HepG2 (cell line): Measurements from ENCODE around the gene NIPAL1.

Experiments
- BCL6 ChIP-seq: IDR thresholded peaks from 2 replicates; pipeline ENCODE4 v1.6.1; 2016; ENCODE audit warnings: missing genetic modification reagents, missing compliant biosample characterization
- ELF4 ChIP-seq: sonication (generic); formaldehyde crosslinking; IDR thresholded peaks from 2 replicates; pipeline ENCODE4 v1.5.0; 2020; ENCODE audit warnings: missing genetic modification reagents, mild to moderate bottlenecking, moderate library complexity, borderline replicate concordance
- EP300 ChIP-seq, 3 experiments: sonication (generic) in 1 of 3; formaldehyde crosslinking in 1 of 3; IDR thresholded peaks; 2 replicates each; pipeline versions ENCODE4 v1.5.1 to v1.6.1; 2011 to 2020; ENCODE audit warnings: low read depth in 2 of 3, low read length in 2 of 3, borderline replicate concordance in 1 of 3, improper control_type of control experiment in 1 of 3, mild to moderate bottlenecking in 1 of 3, missing genetic modification reagents in 1 of 3, moderate library complexity in 1 of 3
- NCOA5 ChIP-seq: sonication (generic); formaldehyde crosslinking; IDR thresholded peaks from 2 replicates; pipeline ENCODE4 v1.4.0; 2020; ENCODE audit warnings: missing genetic modification reagents
- NFRKB ChIP-seq: fragments of 450-650 bp; IDR thresholded peaks from 2 replicates; pipeline ENCODE4 v1.6.1; 2017
- RAD21 ChIP-seq: fragments of 450-650 bp; formaldehyde crosslinking; IDR thresholded peaks from 2 replicates; pipeline ENCODE4 v1.5.0; 2020; ENCODE audit warnings: mild to moderate bottlenecking
- SP1 ChIP-seq, 2 experiments: fragments of 450-650 bp in 1 of 2; sonication (generic) in 1 of 2; formaldehyde crosslinking in 1 of 2; IDR thresholded peaks; 2 replicates each; pipeline versions ENCODE4 v1.4.0 to v1.6.1; 2016 to 2020; ENCODE audit warnings: missing genetic modification reagents in 1 of 2
- ZC3H4 ChIP-seq: sonication (generic); formaldehyde crosslinking; IDR thresholded peaks from 2 replicates; pipeline ENCODE4 v1.4.0; 2020; ENCODE audit warnings: missing genetic modification reagents, borderline replicate concordance
- TF ChIP-seq, protein P1 (sequence below): sonication (generic); formaldehyde crosslinking; IDR thresholded peaks from 2 replicates; pipeline ENCODE4 v1.4.0; 2020; ENCODE audit warnings: mild to moderate bottlenecking, missing genetic modification reagents
- TF ChIP-seq, protein P2 (sequence below), 2 experiments: sonication (generic) in 1 of 2; formaldehyde crosslinking in 1 of 2; IDR thresholded peaks; 2 replicates each; pipeline versions ENCODE4 v1.4.0 to v1.6.1; 2018 to 2020; ENCODE audit warnings: missing genetic modification reagents in 2 of 2, borderline replicate concordance in 1 of 2, low read depth in 1 of 2, mild to moderate bottlenecking in 1 of 2, missing biosample characterization in 1 of 2
- TF ChIP-seq, protein P3 (sequence below): sonication (generic); formaldehyde crosslinking; conservative IDR thresholded peaks from 2 replicates; pipeline ENCODE4 v1.4.0; 2020; ENCODE audit warnings: missing genetic modification reagents
- TF ChIP-seq, protein P4 (sequence below), 2 experiments: IDR thresholded peaks; 2 replicates each; pipeline ENCODE4 v1.6.1; 2011 to 2012; ENCODE audit warnings: low read length in 2 of 2, borderline replicate concordance in 1 of 2, low read depth in 1 of 2, mild to moderate bottlenecking in 1 of 2, moderate library complexity in 1 of 2

DNA sequence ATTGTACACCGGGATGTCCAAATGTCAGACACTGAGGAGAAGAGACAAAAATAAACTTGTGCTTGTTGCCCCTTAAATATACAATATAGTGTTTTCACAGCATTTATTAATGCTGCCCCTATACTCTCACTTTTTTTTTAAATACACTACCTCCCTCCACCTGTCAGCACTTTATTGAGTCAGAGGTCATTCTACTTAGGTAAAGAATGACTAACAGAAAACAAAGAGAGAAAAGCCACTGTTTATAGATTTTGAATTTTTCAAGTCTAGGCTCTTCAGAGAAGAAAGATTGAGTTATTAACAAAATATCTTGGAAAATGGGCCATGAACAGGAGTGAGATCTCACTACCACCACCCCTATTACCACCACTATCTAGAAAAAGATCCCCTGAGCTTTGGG is 58.1 kb downstream of the NIPAL1 start:
- no peak for TF ChIP-seq NFRKB
- TF ChIP-seq RAD21 (CRISPR knock-in tag), result no peak
- TF ChIP-seq, protein P1, sequence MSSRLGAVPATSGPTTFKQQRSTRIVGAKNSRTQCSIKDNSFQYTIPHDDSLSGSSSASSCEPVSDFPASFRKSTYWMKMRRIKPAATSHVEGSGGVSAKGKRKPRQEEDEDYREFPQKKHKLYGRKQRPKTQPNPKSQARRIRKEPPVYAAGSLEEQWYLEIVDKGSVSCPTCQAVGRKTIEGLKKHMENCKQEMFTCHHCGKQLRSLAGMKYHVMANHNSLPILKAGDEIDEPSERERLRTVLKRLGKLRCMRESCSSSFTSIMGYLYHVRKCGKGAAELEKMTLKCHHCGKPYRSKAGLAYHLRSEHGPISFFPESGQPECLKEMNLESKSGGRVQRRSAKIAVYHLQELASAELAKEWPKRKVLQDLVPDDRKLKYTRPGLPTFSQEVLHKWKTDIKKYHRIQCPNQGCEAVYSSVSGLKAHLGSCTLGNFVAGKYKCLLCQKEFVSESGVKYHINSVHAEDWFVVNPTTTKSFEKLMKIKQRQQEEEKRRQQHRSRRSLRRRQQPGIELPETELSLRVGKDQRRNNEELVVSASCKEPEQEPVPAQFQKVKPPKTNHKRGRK (CRISPR knock-in tag), result no peak
- TF ChIP-seq SP1 (IDR thresholded peaks at IDR 0.05), result no peak
- TF ChIP-seq SP1 (CRISPR knock-in tag; IDR thresholded peaks at IDR 0.05), result no peak
- no peak for TF ChIP-seq EP300 (IDR thresholded peaks at IDR 0.05; ENCODE audit: low read depth in 2 of 2, low read length in 2 of 2)
- TF ChIP-seq EP300 (CRISPR knock-in tag; IDR thresholded peaks at IDR 0.05; ENCODE audit: borderline replicate concordance), result no peak
- TF ChIP-seq ZC3H4 (CRISPR knock-in tag), result no peak
- TF ChIP-seq, protein P2, sequence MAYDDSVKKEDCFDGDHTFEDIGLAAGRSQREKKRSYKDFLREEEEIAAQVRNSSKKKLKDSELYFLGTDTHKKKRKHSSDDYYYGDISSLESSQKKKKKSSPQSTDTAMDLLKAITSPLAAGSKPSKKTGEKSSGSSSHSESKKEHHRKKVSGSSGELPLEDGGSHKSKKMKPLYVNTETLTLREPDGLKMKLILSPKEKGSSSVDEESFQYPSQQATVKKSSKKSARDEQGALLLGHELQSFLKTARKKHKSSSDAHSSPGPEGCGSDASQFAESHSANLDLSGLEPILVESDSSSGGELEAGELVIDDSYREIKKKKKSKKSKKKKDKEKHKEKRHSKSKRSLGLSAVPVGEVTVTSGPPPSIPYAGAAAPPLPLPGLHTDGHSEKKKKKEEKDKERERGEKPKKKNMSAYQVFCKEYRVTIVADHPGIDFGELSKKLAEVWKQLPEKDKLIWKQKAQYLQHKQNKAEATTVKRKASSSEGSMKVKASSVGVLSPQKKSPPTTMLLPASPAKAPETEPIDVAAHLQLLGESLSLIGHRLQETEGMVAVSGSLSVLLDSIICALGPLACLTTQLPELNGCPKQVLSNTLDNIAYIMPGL (CRISPR knock-in tag; IDR thresholded peaks at IDR 0.05; ENCODE audit: borderline replicate concordance in 1 of 2, low read depth in 1 of 2), result no peak
- TF ChIP-seq BCL6 (CRISPR knock-in tag), result no peak
- TF ChIP-seq ELF4 (CRISPR knock-in tag), result no peak
- TF ChIP-seq, protein P3, sequence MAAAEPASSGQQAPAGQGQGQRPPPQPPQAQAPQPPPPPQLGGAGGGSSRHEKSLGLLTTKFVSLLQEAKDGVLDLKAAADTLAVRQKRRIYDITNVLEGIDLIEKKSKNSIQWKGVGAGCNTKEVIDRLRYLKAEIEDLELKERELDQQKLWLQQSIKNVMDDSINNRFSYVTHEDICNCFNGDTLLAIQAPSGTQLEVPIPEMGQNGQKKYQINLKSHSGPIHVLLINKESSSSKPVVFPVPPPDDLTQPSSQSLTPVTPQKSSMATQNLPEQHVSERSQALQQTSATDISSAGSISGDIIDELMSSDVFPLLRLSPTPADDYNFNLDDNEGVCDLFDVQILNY (CRISPR knock-in tag), result no peak
- TF ChIP-seq, protein P4, sequence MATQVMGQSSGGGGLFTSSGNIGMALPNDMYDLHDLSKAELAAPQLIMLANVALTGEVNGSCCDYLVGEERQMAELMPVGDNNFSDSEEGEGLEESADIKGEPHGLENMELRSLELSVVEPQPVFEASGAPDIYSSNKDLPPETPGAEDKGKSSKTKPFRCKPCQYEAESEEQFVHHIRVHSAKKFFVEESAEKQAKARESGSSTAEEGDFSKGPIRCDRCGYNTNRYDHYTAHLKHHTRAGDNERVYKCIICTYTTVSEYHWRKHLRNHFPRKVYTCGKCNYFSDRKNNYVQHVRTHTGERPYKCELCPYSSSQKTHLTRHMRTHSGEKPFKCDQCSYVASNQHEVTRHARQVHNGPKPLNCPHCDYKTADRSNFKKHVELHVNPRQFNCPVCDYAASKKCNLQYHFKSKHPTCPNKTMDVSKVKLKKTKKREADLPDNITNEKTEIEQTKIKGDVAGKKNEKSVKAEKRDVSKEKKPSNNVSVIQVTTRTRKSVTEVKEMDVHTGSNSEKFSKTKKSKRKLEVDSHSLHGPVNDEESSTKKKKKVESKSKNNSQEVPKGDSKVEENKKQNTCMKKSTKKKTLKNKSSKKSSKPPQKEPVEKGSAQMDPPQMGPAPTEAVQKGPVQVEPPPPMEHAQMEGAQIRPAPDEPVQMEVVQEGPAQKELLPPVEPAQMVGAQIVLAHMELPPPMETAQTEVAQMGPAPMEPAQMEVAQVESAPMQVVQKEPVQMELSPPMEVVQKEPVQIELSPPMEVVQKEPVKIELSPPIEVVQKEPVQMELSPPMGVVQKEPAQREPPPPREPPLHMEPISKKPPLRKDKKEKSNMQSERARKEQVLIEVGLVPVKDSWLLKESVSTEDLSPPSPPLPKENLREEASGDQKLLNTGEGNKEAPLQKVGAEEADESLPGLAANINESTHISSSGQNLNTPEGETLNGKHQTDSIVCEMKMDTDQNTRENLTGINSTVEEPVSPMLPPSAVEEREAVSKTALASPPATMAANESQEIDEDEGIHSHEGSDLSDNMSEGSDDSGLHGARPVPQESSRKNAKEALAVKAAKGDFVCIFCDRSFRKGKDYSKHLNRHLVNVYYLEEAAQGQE (IDR thresholded peaks at IDR 0.05; ENCODE audit: borderline replicate concordance in 1 of 2, low read depth in 1 of 2, low read length in 2 of 2), result no peak
- no peak for TF ChIP-seq NCOA5 (CRISPR knock-in tag)
